Glutamatergic neuron (in vitro differentiated cells): ENCODE measurements around the gene ALOX15B. TPM values are rescaled to one million over a fixed set of nuclear protein-coding genes. Genes with fewer than 3 reads are reported as not detected.
A peak's percentile ranks its signal among the peaks of the same experiment; 100 is the strongest.

Source experiments
- DNase-seq: peaks from one replicate; pipeline ENCODE4 v3.0.0; 2022
- H3K27ac Mint-ChIP-seq: one replicate; pipeline ENCODE4 v1.8.0; 2020; ENCODE audit warnings: mild to moderate bottlenecking, mixed read lengths, inconsistent platforms; ENCODE audit not compliant: unreplicated experiment
- H3K27me3 Mint-ChIP-seq: one replicate; pipeline ENCODE4 v1.8.0; 2020; ENCODE audit warnings: mild to moderate bottlenecking, moderate library complexity, mixed read lengths, inconsistent platforms; ENCODE audit not compliant: unreplicated experiment
- H3K36me3 Mint-ChIP-seq: one replicate; pipeline ENCODE4 v1.8.0; 2020; ENCODE audit warnings: mild to moderate bottlenecking, mixed read lengths, inconsistent platforms; ENCODE audit not compliant: unreplicated experiment
- H3K4me1 Mint-ChIP-seq: one replicate; pipeline ENCODE4 v1.8.0; 2020; ENCODE audit warnings: mild to moderate bottlenecking, low read depth, mixed read lengths, inconsistent platforms; ENCODE audit not compliant: unreplicated experiment
- H3K4me3 Mint-ChIP-seq: one replicate; pipeline ENCODE4 v1.8.0; 2020; ENCODE audit warnings: mild to moderate bottlenecking, mixed read lengths, inconsistent platforms; ENCODE audit not compliant: unreplicated experiment
- H3K9me3 Mint-ChIP-seq: one replicate; pipeline ENCODE4 v1.8.0; 2020; ENCODE audit warnings: mild to moderate bottlenecking, moderate library complexity, mixed read lengths, inconsistent platforms; ENCODE audit not compliant: unreplicated experiment
- CTCF ChIP-seq: fragments of 200-600 bp; sonication (generic); IDR thresholded peaks from one replicate; pipeline ENCODE4 v1.5.0; 2021; ENCODE audit not compliant: partially characterized antibody, unreplicated experiment
- total RNA-seq: library from RNA; stranded (reverse); fragmentation: NEBNext Ultra II Directional; extraction: Animal tissue kit (Norgen Biotek cat#: 25700); gene quantifications from one replicate; pipeline ENCODE4 v1.2.1, GENCODE V29; 2021; ENCODE audit not compliant: unreplicated experiment

ALOX15B gene
- total RNA-seq, 1 donor from 2014 or later, result not detected

DNA sequence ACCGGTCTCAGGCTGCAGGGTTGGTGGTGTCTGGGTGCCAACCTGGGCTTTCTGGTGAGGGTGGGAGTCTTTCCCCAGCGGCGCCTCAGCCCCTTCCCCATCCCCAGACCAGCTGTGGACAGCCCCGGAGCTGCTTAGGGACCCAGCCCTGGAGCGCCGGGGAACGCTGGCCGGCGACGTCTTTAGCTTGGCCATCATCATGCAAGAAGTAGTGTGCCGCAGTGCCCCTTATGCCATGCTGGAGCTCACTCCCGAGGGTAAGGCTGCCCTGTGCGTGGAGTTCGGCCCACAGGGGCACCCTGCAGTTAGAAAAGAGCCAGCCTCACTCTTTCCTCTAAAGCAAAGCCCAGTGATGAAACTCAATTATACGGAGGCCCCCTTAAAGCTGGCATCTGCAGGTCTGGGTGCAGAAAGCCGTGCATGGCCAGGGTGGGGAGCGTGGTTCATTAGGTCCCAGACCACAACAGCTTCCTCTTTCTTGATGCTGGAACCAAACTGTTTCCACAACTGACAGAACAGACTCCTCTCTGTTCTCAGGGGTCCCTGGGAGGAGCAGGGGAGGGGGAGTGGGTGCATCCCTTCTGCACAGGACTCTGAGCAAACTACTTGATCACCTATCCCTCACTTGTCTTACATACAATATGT is 25.7 kb upstream of the ALOX15B start:
- Mint-ChIP-seq H3K27ac (no peak overlapping the region), H3K4me1 (no peaks in the 10 kb centered on the region), H3K27me3 (peaks cover 11% of the 10 kb centered on the region), H3K36me3 (no peaks in the 10 kb centered on the region), H3K4me3 (no peak overlapping the region), H3K9me3 (peaks cover 3% of the 10 kb centered on the region)
- no peak for TF ChIP-seq CTCF
- DNase-seq, result no peak

GRCh38 chr17:8013731-8014557 is 24.9 kb upstream of the ALOX15B start:
- Mint-ChIP-seq H3K4me3 (no peak overlapping the region), H3K27ac (no peak overlapping the region), H3K27me3 (peaks cover 11% of the 10 kb centered on the region), H3K9me3 (peaks cover 4% of the 10 kb centered on the region), H3K4me1 (no peaks in the 10 kb centered on the region), H3K36me3 (no peaks in the 10 kb centered on the region)
- DNase-seq, result no peak
- no peak for TF ChIP-seq CTCF

GRCh38 chr17:8014558-8014850 is 24.4 kb upstream of the ALOX15B start:
- no peaks in the 10 kb centered on the region for H3K4me1 Mint-ChIP-seq
- H3K27me3 Mint-ChIP-seq, result peaks cover 11% of the 10 kb centered on the region
- no peaks in the 10 kb centered on the region for H3K36me3 Mint-ChIP-seq
- no peak overlapping the region for H3K4me3 Mint-ChIP-seq
- DNase-seq, result no peak
- peaks cover 5% of the 10 kb centered on the region for H3K9me3 Mint-ChIP-seq
- no peak for TF ChIP-seq CTCF
- H3K27ac Mint-ChIP-seq, result no peak overlapping the region

DNA sequence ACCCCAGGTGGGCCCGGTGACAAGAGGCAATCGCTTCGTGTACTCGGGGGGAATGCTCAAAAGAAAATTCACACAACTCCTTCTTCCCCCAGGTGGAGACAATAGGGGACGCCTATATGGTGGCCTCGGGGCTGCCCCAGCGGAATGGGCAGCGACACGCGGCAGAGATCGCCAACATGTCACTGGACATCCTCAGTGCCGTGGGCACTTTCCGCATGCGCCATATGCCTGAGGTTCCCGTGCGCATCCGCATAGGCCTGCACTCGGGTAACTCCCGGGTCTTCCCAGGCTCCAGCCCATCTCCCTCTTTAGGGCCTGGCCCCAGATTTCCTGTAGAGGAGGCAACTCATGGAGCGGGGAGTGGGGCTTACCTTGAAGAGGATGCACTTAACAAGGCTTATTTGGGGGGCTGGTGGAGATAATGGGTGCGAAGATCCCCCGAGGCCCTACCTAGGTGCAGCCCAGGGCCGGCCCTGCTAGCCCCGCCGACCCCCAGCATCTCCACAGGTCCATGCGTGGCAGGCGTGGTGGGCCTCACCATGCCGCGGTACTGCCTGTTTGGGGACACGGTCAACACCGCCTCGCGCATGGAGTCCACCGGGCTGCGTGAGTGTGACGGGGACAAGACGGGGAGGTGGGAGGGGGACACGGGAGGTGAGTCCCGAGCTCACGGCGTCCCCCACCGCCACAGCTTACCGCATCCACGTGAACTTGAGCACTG is 23.5 kb upstream of the ALOX15B start:
- Mint-ChIP-seq H3K4me3 (peak overlapping the region; percentile 59), H3K27me3 (peaks cover 12% of the 10 kb centered on the region), H3K27ac (no peak overlapping the region), H3K4me1 (no peaks in the 10 kb centered on the region), H3K9me3 (peaks cover 3% of the 10 kb centered on the region), H3K36me3 (no peaks in the 10 kb centered on the region)
- TF ChIP-seq CTCF, result no peak
- no peak for DNase-seq
